GM23338 (cell line): ENCODE data around the gene MT4. TPM values are rescaled to one million over a fixed set of nuclear protein-coding genes. Genes with fewer than 3 reads are reported as not detected.

Experiments
- ATAC-seq: fragments of 200-7000 bp; cut with Tn5 transposase; 3 replicates; pipeline ENCODE4 v1.9.1; 2020
- DNase-seq: peaks from one replicate; pipeline ENCODE4 v3.0.0-alpha.2; 2015; ENCODE audit warnings: low spot score
- H2AFZ ChIP-seq: fragments of 200-600 bp; sonication (generic); 2 replicates; pipeline ENCODE4 v1.8.0; 2016; ENCODE audit warnings: antibody characterized with exemption, mild to moderate bottlenecking, moderate library complexity
- H3F3A ChIP-seq: fragments of 200-600 bp; sonication (generic); replicated peaks from 2 replicates; pipeline ENCODE4 v1.8.0; 2017; ENCODE audit warnings: antibody characterized with exemption, mixed run types, low read depth
- H3K27ac ChIP-seq: fragments of 200-600 bp; sonication (generic); 2 replicates; pipeline ENCODE4 v1.6.1; 2016; ENCODE audit warnings: low read depth
- H3K27me3 ChIP-seq: fragments of 200-600 bp; sonication (generic); 2 replicates; pipeline ENCODE4 v1.8.0; 2016; ENCODE audit warnings: mild to moderate bottlenecking, mixed run types, moderate library complexity; ENCODE audit not compliant: insufficient read depth
- H3K36me3 ChIP-seq: fragments of 200-600 bp; sonication (generic); 2 replicates; pipeline ENCODE4 v1.8.0; 2016; ENCODE audit warnings: mild to moderate bottlenecking; ENCODE audit not compliant: insufficient read depth
- H3K4me1 ChIP-seq: fragments of 200-600 bp; sonication (generic); 2 replicates; pipeline ENCODE4 v1.8.0; 2016; ENCODE audit warnings: mild to moderate bottlenecking, moderate library complexity; ENCODE audit not compliant: insufficient read depth
- H3K4me2 ChIP-seq: fragments of 200-600 bp; sonication (generic); 2 replicates; pipeline ENCODE4 v1.7.1; 2017; ENCODE audit warnings: mixed run types
- H3K4me3 ChIP-seq: fragments of 200-600 bp; sonication (generic); 2 replicates; pipeline ENCODE4 v1.6.1; 2016; ENCODE audit warnings: mixed run types
- H3K79me2 ChIP-seq: fragments of 200-600 bp; sonication (generic); replicated peaks from 2 replicates; pipeline ENCODE4 v1.8.0; 2017; ENCODE audit warnings: mild to moderate bottlenecking; ENCODE audit not compliant: insufficient read depth
- H3K9me2 ChIP-seq: fragments of 200-600 bp; sonication (generic); 2 replicates; pipeline ENCODE4 v1.8.0; 2017; ENCODE audit not compliant: insufficient read depth
- H4K20me1 ChIP-seq: fragments of 200-600 bp; sonication (generic); replicated peaks from 2 replicates; pipeline ENCODE4 v1.8.0; 2017; ENCODE audit warnings: mild to moderate bottlenecking; ENCODE audit not compliant: insufficient read depth
- H3K27ac Mint-ChIP-seq: 2 replicates; pipeline ENCODE4 v1.8.0; 2020; ENCODE audit warnings: inconsistent platforms, mild to moderate bottlenecking, moderate library complexity, mixed read lengths
- H3K27me3 Mint-ChIP-seq: 3 replicates; pipeline ENCODE4 v1.8.0; 2022; ENCODE audit warnings: low read depth, mild to moderate bottlenecking, moderate library complexity, mixed read lengths, inconsistent platforms; ENCODE audit not compliant: insufficient read depth, poor library complexity
- H3K36me3 Mint-ChIP-seq: 3 replicates; pipeline ENCODE4 v1.8.0; 2021; ENCODE audit warnings: low read depth, mild to moderate bottlenecking, inconsistent platforms, moderate library complexity, mixed read lengths
- H3K4me1 Mint-ChIP-seq: 3 replicates; pipeline ENCODE4 v1.8.0; 2020; ENCODE audit warnings: mild to moderate bottlenecking, inconsistent platforms, mixed read lengths
- H3K4me3 Mint-ChIP-seq: 3 replicates; pipeline ENCODE4 v1.8.0; 2021; ENCODE audit warnings: moderate library complexity, mild to moderate bottlenecking, inconsistent platforms, mixed read lengths
- H3K9me3 Mint-ChIP-seq: 3 replicates; pipeline ENCODE4 v1.8.0; 2020; ENCODE audit warnings: moderate library complexity, mild to moderate bottlenecking, inconsistent platforms, mixed read lengths
- CTCF ChIP-seq, 2 experiments: fragments of 200-600 bp in 1 of 2; sonication (generic) in 1 of 2; conservative IDR thresholded peaks; 2 replicates each; pipeline versions ENCODE4 v1.5.1 to v1.6.1; 2016 to 2017; ENCODE audit warnings: antibody characterized with exemption in 2 of 2, low read depth in 2 of 2, mild to moderate bottlenecking in 2 of 2, moderate library complexity in 1 of 2
- EZH2 ChIP-seq: fragments of 200-600 bp; sonication (generic); IDR thresholded peaks from one replicate; pipeline ENCODE4 v1.8.0; 2017; ENCODE audit warnings: antibody characterized with exemption, mild to moderate bottlenecking, low read depth; ENCODE audit not compliant: unreplicated experiment
- REST ChIP-seq: IDR thresholded peaks from one replicate; pipeline ENCODE4 v1.6.1; 2018; ENCODE audit warnings: antibody characterized with exemption; ENCODE audit not compliant: unreplicated experiment
- STAT1 ChIP-seq: IDR thresholded peaks from one replicate; pipeline ENCODE4 v1.6.1; 2016; ENCODE audit warnings: antibody characterized with exemption; ENCODE audit not compliant: unreplicated experiment
- polyA plus RNA-seq: library from polyadenylated mRNA; unstranded; fragments of >200 nt; fragmentation: Nextera tagmentation; extraction: Ambion mirVana; gene quantifications from 2 replicates; pipeline ENCODE4 v1.2.1, GENCODE V29; 2016
- total RNA-seq: library from RNA; depleted of rRNA; stranded (reverse); fragments of >200 nt; shearing (Covaris generic); gene quantifications from 2 replicates; pipeline ENCODE4 v1.2.3, GENCODE V29; 2014

Gene MT4
- total and polyA plus RNA-seq, 2 experiments from 2014 or later: not detected

- H3K4me2 ChIP-seq: no peak overlapping the region
- TF ChIP-seq CTCF (conservative IDR thresholded peaks at IDR 0.05; ENCODE audit: low read depth in 2 of 2): peak in 1 of 2 experiments; percentile 35; a peak in 3 of 4 replicates
- no peak for TF ChIP-seq EZH2
Measured at GRCh38 chr16:56532714-56533113, 32.2 kb upstream of the MT4 start.

DNA sequence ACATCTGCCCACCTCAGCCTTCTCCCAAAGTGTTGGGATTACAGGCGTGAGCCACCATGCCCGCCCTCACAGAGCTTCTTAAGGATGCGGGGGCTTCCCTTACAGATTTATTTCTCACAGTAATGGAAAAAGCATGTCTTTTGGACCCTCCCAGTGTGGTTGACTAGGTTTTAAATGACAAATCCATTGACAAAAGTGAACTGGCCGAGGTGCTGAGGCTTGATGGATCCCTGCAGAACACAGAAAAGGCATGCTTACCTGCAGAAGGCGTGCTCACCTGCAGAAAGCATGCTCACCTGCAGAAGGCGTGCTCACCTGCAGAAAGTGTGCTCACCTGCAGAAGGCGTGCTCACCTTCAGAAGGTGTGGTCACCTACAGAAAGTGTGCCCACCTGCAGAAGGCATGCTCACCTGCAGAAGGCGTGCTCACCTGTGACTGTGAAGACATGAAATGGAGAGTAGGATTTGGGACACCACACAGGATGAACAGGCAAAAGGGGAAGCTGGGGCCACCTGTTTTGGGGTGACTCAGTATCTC lies 30.0 kb upstream of the MT4 start:
- TF ChIP-seq STAT1 (no peak), CTCF (conservative IDR thresholded peaks at IDR 0.05; ENCODE audit: low read depth in 2 of 2) (no peak), REST (peak; percentile 21)
- Histone ChIP-seq H3K4me2 (no peak overlapping the region), H3K4me1 (no peaks in the 10 kb centered on the region), H3K79me2 (no peaks in the 10 kb centered on the region), H4K20me1 (no peaks in the 10 kb centered on the region), H3K36me3 (no peaks in the 10 kb centered on the region), H3K27me3 (no peaks in the 10 kb centered on the region), H3F3A (no peaks in the 10 kb centered on the region), H3K4me3 (no peak overlapping the region), H2AFZ (no peak overlapping the region), H3K9me2 (no peaks in the 10 kb centered on the region), H3K27ac (no peak overlapping the region)
- Mint-ChIP-seq H3K9me3 (no peaks in the 10 kb centered on the region), H3K4me1 (no peaks in the 10 kb centered on the region), H3K4me3 (no peak overlapping the region), H3K27me3 (peaks cover 3% of the 10 kb centered on the region), H3K27ac (no peak overlapping the region), H3K36me3 (no peaks in the 10 kb centered on the region)
- DNase-seq: no peak
- ATAC-seq: no peak

More at GRCh38 chr16:56532714-56533113, 32.2 kb upstream of the MT4 start:
- peak; percentile 67 for DNase-seq
- Mint-ChIP-seq H3K4me1 (no peaks in the 10 kb centered on the region), H3K36me3 (no peaks in the 10 kb centered on the region), H3K9me3 (no peaks in the 10 kb centered on the region), H3K4me3 (no peak overlapping the region), H3K27me3 (peaks cover 3% of the 10 kb centered on the region), H3K27ac (no peak overlapping the region)
- no peak overlapping the region for H3K27ac ChIP-seq
- H3K4me3 ChIP-seq: no peak overlapping the region
- no peaks in the 10 kb centered on the region for H3K36me3 ChIP-seq
- H4K20me1 ChIP-seq: no peaks in the 10 kb centered on the region
- H3K27me3 ChIP-seq: no peaks in the 10 kb centered on the region
- peak; percentile 87 for ATAC-seq
- H3F3A ChIP-seq: no peaks in the 10 kb centered on the region
- no peaks in the 10 kb centered on the region for H3K4me1 ChIP-seq
- no peak overlapping the region for H2AFZ ChIP-seq
- H3K79me2 ChIP-seq: no peaks in the 10 kb centered on the region
- no peaks in the 10 kb centered on the region for H3K9me2 ChIP-seq
